Tibial nerve (tissue), 4 donors: ENCODE data around the gene PLK2.

ENCODE experiments used
- EP300 ChIP-seq, 2 donors: sonication (generic); formaldehyde crosslinking; IDR thresholded peaks; one replicate each; pipeline ENCODE4 v1.6.1; 2017; ENCODE audit warnings: antibody characterized with exemption in 2 of 2, mild to moderate bottlenecking in 1 of 2
- POLR2A ChIP-seq, 2 donors: fragments of 450-650 bp; IDR thresholded peaks; one replicate each; pipeline ENCODE4 v1.6.1; 2017; ENCODE audit warnings: antibody characterized with exemption in 2 of 2, mild to moderate bottlenecking in 2 of 2, moderate library complexity in 2 of 2
- TF ChIP-seq, protein P1 (sequence below), 5 experiments: fragments of 200-600 bp in 3 of 5; fragments of 450-650 bp in 2 of 5; sonication (generic) in 3 of 5; IDR thresholded peaks; one replicate each; pipeline ENCODE4 v1.5.1; 2016 to 2019; ENCODE audit warnings: antibody characterized with exemption in 5 of 5, mild to moderate bottlenecking in 3 of 5, moderate library complexity in 2 of 5

GRCh38 chr5:58450811-58451629 is 8.9 kb downstream of the PLK2 start:
- TF ChIP-seq, protein P1, sequence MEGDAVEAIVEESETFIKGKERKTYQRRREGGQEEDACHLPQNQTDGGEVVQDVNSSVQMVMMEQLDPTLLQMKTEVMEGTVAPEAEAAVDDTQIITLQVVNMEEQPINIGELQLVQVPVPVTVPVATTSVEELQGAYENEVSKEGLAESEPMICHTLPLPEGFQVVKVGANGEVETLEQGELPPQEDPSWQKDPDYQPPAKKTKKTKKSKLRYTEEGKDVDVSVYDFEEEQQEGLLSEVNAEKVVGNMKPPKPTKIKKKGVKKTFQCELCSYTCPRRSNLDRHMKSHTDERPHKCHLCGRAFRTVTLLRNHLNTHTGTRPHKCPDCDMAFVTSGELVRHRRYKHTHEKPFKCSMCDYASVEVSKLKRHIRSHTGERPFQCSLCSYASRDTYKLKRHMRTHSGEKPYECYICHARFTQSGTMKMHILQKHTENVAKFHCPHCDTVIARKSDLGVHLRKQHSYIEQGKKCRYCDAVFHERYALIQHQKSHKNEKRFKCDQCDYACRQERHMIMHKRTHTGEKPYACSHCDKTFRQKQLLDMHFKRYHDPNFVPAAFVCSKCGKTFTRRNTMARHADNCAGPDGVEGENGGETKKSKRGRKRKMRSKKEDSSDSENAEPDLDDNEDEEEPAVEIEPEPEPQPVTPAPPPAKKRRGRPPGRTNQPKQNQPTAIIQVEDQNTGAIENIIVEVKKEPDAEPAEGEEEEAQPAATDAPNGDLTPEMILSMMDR (IDR thresholded peaks at IDR 0.05) = no peak
- no peak for TF ChIP-seq POLR2A (IDR thresholded peaks at IDR 0.05)
- TF ChIP-seq EP300 (IDR thresholded peaks at IDR 0.05) = no peak
